Measurements from ENCODE around the gene CXCR6.

Gene CXCR6

GRCh38 chr3:45997942-45998341 lies 54.7 kb downstream of the CXCR6 start:
- Histone ChIP-seq H3K4me1 (ENCODE audit: insufficient read depth, low read length) (peaks cover 29% of the 10 kb centered on the region), H3K27ac (ENCODE audit: low read length) (no peak overlapping the region), H3K36me3 (ENCODE audit: insufficient read depth, low read length) (peaks cover 6% of the 10 kb centered on the region; the same call in 1 of the 2 replicates), H2AFZ (ENCODE audit: low read depth, low read length) (no peak overlapping the region), H3K79me2 (ENCODE audit: insufficient read depth, low read length) (peaks cover 35% of the 10 kb centered on the region), H3K9me3 (ENCODE audit: insufficient read depth, low read length, severe bottlenecking) (no peaks in the 10 kb centered on the region), H3K27me3 (ENCODE audit: insufficient read depth, low read length, poor library complexity) (no peaks in the 10 kb centered on the region), H3K4me3 (ENCODE audit: low read depth in 1 of 2, low read length in 2 of 2) (no peak overlapping the region), H3K9ac (ENCODE audit: low read depth, low read length) (no peak overlapping the region), H3K4me2 (ENCODE audit: insufficient read depth, low read length) (no peak overlapping the region), H4K20me1 (ENCODE audit: insufficient read depth, low read length) (no peaks in the 10 kb centered on the region)
- ATAC-seq (ENCODE audit: insufficient read depth, low read depth) (no peak), DNase-seq (no peak)
- TF ChIP-seq CTCF (IDR thresholded peaks at IDR 0.05; ENCODE audit: borderline replicate concordance, extremely low read depth, low read length, poor library complexity, severe bottlenecking) (no peak), EZH2 (IDR thresholded peaks at IDR 0.05; ENCODE audit: borderline replicate concordance, low read depth, low read length, severe bottlenecking) (no peak)

Measured in DND-41 (cell line).